Measurements from ENCODE around the gene BFSP2.

DNA sequence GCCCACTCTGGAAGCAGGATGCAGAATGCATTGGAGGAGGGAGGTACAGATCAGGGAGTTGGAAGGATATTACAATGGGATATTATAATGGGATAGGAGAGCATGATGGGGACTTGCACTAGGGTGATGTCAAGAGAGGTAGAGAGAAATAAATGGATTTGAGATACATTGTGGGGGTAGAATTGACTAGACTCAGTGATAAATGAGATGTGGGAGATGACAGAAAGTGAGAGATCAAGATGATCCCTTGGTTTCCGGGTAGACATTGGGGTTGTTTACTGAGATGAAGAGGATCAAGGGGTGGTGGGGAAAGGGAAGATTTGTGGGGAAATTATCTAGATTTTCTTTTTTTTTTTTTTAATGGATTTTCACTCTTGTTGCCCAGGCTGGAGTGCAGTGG, 42.7 kb downstream of the BFSP2 start:
- TF ChIP-seq EZH2 (IDR thresholded peaks at IDR 0.05; ENCODE audit: insufficient read depth, poor library complexity, severe bottlenecking), result no peak
- TF ChIP-seq EZH2phosphoT487 (IDR thresholded peaks at IDR 0.05; ENCODE audit: insufficient read depth, low read depth), result no peak

Measured in GM23248 (cell line).